ENCODE measurements around the gene CHRDL2. TPM values are rescaled to one million over a fixed set of nuclear protein-coding genes. Genes with fewer than 3 reads are reported as not detected.
A peak's percentile ranks its signal among the peaks of the same experiment; 100 is the strongest.

The CHRDL2 gene
- total RNA-seq, 3 donors from 2014 or later (not counting 1 experiment from before 2014, with no cell fraction given), result not detected

GRCh38 chr11:74678041-74678440, 53.2 kb downstream of the CHRDL2 start:
- H3K4me1 Mint-ChIP-seq, result no peaks in the 10 kb centered on the region

DNA sequence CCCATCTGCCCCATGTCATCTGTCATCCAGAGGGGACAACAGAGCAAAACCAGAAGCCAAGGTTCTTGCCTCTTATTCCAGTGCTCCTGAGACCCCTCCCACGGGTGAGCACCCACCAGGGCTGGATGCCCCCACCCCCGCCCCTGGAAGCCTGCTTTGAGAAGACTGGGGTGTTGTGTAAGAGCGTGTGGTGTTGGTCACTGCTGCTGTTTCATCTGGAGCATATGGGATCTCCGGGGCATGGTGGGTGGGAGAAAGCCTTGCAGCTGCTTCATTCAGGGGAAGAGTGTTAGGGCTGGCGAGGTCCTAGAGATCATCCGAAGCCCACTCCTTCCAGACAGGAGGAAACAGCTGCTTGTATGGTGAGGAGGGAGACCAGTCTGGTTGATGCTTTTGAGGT, 54.1 kb downstream of the CHRDL2 start:
- no peak overlapping the region for H3K4me3 ChIP-seq (ENCODE audit: low read length)
- Mint-ChIP-seq H3K9me3 (no peaks in the 10 kb centered on the region), H3K4me3 (no peak overlapping the region), H3K36me3 (no peaks in the 10 kb centered on the region), H3K4me1 (no peaks in the 10 kb centered on the region), H3K27me3 (ENCODE audit: low read depth in 2 of 2) (peaks cover 0 to 7% of the 10 kb centered on the region in 2 donors), H3K27ac (no peak overlapping the region)
- no peaks in the 10 kb centered on the region for H3K4me1 ChIP-seq (ENCODE audit: control insufficient read depth, insufficient read depth, low read length)
- no peaks in the 10 kb centered on the region for H3K27me3 ChIP-seq (ENCODE audit: control insufficient read depth, insufficient read depth, low read length)
- intact Hi-C loops (cut with micrococcal nuclease), result no loop called here
- 89% methylated on average over 6 of the region's 6 CpGs for WGBS (ENCODE audit: insufficient coverage)
- no peak overlapping the region for H3K27ac ChIP-seq (ENCODE audit: low read length)
- no peaks in the 10 kb centered on the region for H3K9me3 ChIP-seq (ENCODE audit: control insufficient read depth, insufficient read depth, low read length)
- TF ChIP-seq, protein P1, sequence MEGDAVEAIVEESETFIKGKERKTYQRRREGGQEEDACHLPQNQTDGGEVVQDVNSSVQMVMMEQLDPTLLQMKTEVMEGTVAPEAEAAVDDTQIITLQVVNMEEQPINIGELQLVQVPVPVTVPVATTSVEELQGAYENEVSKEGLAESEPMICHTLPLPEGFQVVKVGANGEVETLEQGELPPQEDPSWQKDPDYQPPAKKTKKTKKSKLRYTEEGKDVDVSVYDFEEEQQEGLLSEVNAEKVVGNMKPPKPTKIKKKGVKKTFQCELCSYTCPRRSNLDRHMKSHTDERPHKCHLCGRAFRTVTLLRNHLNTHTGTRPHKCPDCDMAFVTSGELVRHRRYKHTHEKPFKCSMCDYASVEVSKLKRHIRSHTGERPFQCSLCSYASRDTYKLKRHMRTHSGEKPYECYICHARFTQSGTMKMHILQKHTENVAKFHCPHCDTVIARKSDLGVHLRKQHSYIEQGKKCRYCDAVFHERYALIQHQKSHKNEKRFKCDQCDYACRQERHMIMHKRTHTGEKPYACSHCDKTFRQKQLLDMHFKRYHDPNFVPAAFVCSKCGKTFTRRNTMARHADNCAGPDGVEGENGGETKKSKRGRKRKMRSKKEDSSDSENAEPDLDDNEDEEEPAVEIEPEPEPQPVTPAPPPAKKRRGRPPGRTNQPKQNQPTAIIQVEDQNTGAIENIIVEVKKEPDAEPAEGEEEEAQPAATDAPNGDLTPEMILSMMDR (IDR thresholded peaks at IDR 0.05), result no peak
- H3K36me3 ChIP-seq (ENCODE audit: control insufficient read depth, insufficient read depth, low read length), result no peaks in the 10 kb centered on the region
- DNase-seq (peak in 1 of 2 donors; percentile 7), ATAC-seq (no peak)

More at GRCh38 chr11:74678041-74678440, 53.2 kb downstream of the CHRDL2 start:
- ATAC-seq (no peak), DNase-seq (no peak)
- no peaks in the 10 kb centered on the region for H3K9me3 ChIP-seq (ENCODE audit: control insufficient read depth, insufficient read depth, low read length)
- H3K36me3 ChIP-seq (ENCODE audit: control insufficient read depth, insufficient read depth, low read length), result no peaks in the 10 kb centered on the region
- Mint-ChIP-seq H3K27me3 (ENCODE audit: low read depth in 2 of 2) (peaks cover 5 to 16% of the 10 kb centered on the region in 2 donors), H3K9me3 (no peaks in the 10 kb centered on the region), H3K27ac (no peak overlapping the region), H3K36me3 (no peaks in the 10 kb centered on the region), H3K4me3 (no peak overlapping the region)
- intact Hi-C loops (cut with micrococcal nuclease), result no loop called here
- H3K27ac ChIP-seq (ENCODE audit: low read length), result no peak overlapping the region
- H3K27me3 ChIP-seq (ENCODE audit: control insufficient read depth, insufficient read depth, low read length), result peaks cover 7% of the 10 kb centered on the region
- TF ChIP-seq, protein P1 (IDR thresholded peaks at IDR 0.05), result no peak
- WGBS (ENCODE audit: insufficient coverage), result 89% methylated on average over 5 of the region's 5 CpGs
- no peak overlapping the region for H3K4me3 ChIP-seq (ENCODE audit: low read length)
- no peaks in the 10 kb centered on the region for H3K4me1 ChIP-seq (ENCODE audit: control insufficient read depth, insufficient read depth, low read length)

GRCh38 chr11:74676596-74676995, 54.6 kb downstream of the CHRDL2 start:
- Histone ChIP-seq H3K9me3 (ENCODE audit: control insufficient read depth, insufficient read depth, low read length) (no peaks in the 10 kb centered on the region), H3K27me3 (ENCODE audit: control insufficient read depth, insufficient read depth, low read length) (no peaks in the 10 kb centered on the region), H3K4me3 (ENCODE audit: low read length) (no peak overlapping the region), H3K4me1 (ENCODE audit: control insufficient read depth, insufficient read depth, low read length) (no peaks in the 10 kb centered on the region), H3K36me3 (ENCODE audit: control insufficient read depth, insufficient read depth, low read length) (no peaks in the 10 kb centered on the region), H3K27ac (ENCODE audit: low read length) (no peak overlapping the region)
- ATAC-seq (no peak), DNase-seq (no peak)
- Mint-ChIP-seq H3K4me3 (no peak overlapping the region), H3K27me3 (ENCODE audit: low read depth in 2 of 2) (peaks cover 0 to 1% of the 10 kb centered on the region in 2 donors), H3K4me1 (no peaks in the 10 kb centered on the region), H3K9me3 (no peaks in the 10 kb centered on the region), H3K27ac (no peak overlapping the region), H3K36me3 (no peaks in the 10 kb centered on the region)
- intact Hi-C loops (cut with micrococcal nuclease), result no loop called here
- TF ChIP-seq, protein P1 (IDR thresholded peaks at IDR 0.05), result no peak
- 90% methylated on average over 5 of the region's 5 CpGs for WGBS (ENCODE audit: insufficient coverage)

DNA sequence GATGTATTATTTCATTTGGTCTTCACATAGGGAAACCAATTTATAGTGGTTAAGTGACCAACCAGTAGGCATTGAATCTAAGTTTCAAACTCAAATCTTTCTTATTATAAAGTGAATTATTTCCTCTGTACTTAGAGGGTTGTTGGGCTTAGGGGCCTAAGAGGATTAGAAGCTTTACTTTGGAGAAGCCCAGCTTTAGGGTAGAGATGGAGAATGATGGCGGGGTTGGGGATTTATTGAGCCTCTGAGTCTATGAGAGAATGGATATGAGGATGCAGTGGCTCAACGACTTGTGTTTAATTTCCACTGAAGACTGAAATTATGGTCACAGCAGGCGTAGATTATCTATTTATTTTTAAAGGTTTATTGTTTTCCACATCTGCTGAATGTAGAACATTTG, 55.5 kb downstream of the CHRDL2 start:
- H3K4me3 ChIP-seq (ENCODE audit: low read length), result no peak overlapping the region
- TF ChIP-seq, protein P1 (IDR thresholded peaks at IDR 0.05), result no peak
- Mint-ChIP-seq H3K27me3 (ENCODE audit: low read depth in 2 of 2) (no peaks in the 10 kb centered on the region), H3K4me3 (no peak overlapping the region), H3K36me3 (no peaks in the 10 kb centered on the region), H3K4me1 (no peaks in the 10 kb centered on the region), H3K27ac (no peak overlapping the region), H3K9me3 (no peaks in the 10 kb centered on the region)
- ATAC-seq, result no peak
- H3K36me3 ChIP-seq (ENCODE audit: control insufficient read depth, insufficient read depth, low read length), result no peaks in the 10 kb centered on the region
- intact Hi-C loops (cut with micrococcal nuclease), result no loop called here
- no peaks in the 10 kb centered on the region for H3K9me3 ChIP-seq (ENCODE audit: control insufficient read depth, insufficient read depth, low read length)
- H3K27me3 ChIP-seq (ENCODE audit: control insufficient read depth, insufficient read depth, low read length), result no peaks in the 10 kb centered on the region
- no peak for DNase-seq
- no peak overlapping the region for H3K27ac ChIP-seq (ENCODE audit: low read length)
- WGBS (ENCODE audit: insufficient coverage), result 85% methylated on average over 2 of the region's 3 CpGs
- H3K4me1 ChIP-seq (ENCODE audit: control insufficient read depth, insufficient read depth, low read length), result no peaks in the 10 kb centered on the region

All from natural killer cell (primary cell).